Fibroblast of pulmonary artery (primary cell): ENCODE data around the gene NUSAP1.
A peak's percentile ranks its signal among the peaks of the same experiment; 100 is the strongest.
"Not testable (repeated sequence)": the region's sequence is repeated elsewhere in the genome, so short reads cannot be mapped to it uniquely, and the experiment has no call there.

Experiments used
- DNase-seq: peaks from one replicate; pipeline ENCODE4 v3.0.0-alpha.2; 2010; ENCODE audit warnings: low read depth
- H3K4me3 ChIP-seq: replicated peaks from 2 replicates; pipeline ENCODE4 v1.5.1; 2011; ENCODE audit warnings: low read depth, mild to moderate bottlenecking, control low read depth, low read length, moderate library complexity
- TF ChIP-seq, protein P1 (sequence below): IDR thresholded peaks from 2 replicates; pipeline ENCODE4 v1.5.1; 2011; ENCODE audit warnings: mild to moderate bottlenecking, control low read depth, low read length, inconsistent platforms; ENCODE audit errors: missing control alignments

NUSAP1 gene, protein sequence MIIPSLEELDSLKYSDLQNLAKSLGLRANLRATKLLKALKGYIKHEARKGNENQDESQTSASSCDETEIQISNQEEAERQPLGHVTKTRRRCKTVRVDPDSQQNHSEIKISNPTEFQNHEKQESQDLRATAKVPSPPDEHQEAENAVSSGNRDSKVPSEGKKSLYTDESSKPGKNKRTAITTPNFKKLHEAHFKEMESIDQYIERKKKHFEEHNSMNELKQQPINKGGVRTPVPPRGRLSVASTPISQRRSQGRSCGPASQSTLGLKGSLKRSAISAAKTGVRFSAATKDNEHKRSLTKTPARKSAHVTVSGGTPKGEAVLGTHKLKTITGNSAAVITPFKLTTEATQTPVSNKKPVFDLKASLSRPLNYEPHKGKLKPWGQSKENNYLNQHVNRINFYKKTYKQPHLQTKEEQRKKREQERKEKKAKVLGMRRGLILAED

GRCh38 chr15:41332194-41333025 is at the start of gene NUSAP1, which contains the start of gene OIP5:
NUSAP1 (plus strand) TSS chr15:41332881; CDS start chr15:41332958, 77 bp downstream.
OIP5 (minus strand) TSS chr15:41332591; CDS start chr15:41332561, 30 bp downstream.
- peak within 1 kb of the TSS; percentile 97 for H3K4me3 ChIP-seq
- DNase-seq: peak; percentile 100
- TF ChIP-seq, protein P1, sequence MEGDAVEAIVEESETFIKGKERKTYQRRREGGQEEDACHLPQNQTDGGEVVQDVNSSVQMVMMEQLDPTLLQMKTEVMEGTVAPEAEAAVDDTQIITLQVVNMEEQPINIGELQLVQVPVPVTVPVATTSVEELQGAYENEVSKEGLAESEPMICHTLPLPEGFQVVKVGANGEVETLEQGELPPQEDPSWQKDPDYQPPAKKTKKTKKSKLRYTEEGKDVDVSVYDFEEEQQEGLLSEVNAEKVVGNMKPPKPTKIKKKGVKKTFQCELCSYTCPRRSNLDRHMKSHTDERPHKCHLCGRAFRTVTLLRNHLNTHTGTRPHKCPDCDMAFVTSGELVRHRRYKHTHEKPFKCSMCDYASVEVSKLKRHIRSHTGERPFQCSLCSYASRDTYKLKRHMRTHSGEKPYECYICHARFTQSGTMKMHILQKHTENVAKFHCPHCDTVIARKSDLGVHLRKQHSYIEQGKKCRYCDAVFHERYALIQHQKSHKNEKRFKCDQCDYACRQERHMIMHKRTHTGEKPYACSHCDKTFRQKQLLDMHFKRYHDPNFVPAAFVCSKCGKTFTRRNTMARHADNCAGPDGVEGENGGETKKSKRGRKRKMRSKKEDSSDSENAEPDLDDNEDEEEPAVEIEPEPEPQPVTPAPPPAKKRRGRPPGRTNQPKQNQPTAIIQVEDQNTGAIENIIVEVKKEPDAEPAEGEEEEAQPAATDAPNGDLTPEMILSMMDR: no peak

- peak overlapping the region; percentile 97 for H3K4me3 ChIP-seq
- not testable (repeated sequence) for DNase-seq
These were observed 49.6 kb upstream of the NUSAP1 start for GRCh38 chr15:41282980-41283652.

DNA sequence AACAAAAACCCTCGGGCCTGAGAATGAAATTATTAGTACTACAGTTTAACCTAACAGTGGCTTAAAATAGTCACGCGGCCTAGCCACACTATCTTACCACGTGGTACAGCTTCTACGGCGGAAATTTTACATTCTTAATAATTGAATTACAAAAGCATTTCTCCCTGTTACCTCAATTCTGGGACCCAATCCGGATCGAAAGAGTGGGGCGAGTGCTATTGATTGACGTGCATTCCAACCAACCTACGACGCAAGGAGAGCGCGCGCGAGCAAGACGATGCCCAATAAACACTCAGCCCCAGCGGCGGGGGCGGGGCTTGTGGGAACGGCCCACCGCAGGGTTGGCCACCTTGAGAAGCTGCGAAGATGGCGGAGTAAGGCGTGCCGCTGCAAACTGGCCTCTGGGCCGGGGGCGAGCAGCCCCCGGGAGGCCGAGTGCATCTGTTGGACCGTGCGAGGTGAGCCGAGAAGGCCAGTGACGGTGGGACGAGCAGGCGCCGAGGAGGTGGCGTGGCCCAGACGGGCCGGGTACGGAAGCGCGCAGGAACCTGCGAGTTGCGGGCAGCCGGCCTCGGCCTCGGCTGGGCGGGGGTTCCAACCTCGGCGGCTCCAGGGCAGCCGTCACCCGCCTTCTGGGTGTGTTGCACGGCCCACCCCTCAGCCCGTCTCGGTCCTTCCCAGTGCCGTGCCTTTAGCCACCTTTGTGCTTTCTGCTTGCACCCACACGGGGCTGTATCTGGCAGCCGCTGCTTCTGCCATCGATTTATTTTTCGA is 48.8 kb upstream of the NUSAP1 start:
- TF ChIP-seq, protein P1: no peak
- H3K4me3 ChIP-seq: peak overlapping the region; percentile 97
- peak; percentile 100 for DNase-seq

DNA sequence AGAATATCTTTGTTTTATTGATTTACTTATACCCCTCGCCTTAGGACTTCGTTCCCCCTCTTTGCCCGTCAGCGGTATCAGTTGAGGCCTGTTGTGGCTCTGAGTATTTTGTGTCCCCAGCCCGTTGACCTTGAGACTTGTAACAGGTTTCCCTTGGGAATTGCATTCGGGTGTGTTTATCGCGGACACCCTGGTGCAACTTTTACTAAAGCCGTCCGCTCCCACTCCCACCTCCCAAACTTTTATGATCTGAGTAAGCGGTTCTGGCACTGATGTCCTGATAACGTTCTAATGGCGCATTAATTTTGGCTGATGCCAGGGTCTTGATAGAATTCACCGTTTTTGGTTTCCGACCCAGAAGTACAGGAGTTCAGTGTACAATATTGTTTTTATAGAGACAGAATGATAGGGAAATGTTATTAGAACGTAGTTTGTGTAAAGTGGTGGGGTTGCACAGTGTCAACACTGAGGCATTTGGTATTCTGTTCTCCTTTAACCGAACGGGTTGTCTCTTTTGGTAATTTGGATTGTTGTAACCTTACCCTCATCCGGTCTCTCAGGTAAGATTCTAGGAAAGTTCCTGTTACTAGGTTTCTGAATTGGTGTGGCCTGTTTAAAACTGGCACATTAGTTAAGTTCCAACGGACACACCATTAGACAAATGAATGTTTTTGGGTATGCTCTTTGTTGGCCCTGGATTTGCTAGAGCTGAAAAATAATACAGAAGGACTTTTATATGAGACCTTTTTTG is 48.1 kb upstream of the NUSAP1 start:
- DNase-seq: peak; percentile 25
- H3K4me3 ChIP-seq: peak overlapping the region; percentile 97
- TF ChIP-seq, protein P1: no peak

GRCh38 chr15:41285285-41285684 is 47.4 kb upstream of the NUSAP1 start:
- DNase-seq: no peak
- H3K4me3 ChIP-seq: peak overlapping the region; percentile 97
- TF ChIP-seq, protein P1: no peak

DNA sequence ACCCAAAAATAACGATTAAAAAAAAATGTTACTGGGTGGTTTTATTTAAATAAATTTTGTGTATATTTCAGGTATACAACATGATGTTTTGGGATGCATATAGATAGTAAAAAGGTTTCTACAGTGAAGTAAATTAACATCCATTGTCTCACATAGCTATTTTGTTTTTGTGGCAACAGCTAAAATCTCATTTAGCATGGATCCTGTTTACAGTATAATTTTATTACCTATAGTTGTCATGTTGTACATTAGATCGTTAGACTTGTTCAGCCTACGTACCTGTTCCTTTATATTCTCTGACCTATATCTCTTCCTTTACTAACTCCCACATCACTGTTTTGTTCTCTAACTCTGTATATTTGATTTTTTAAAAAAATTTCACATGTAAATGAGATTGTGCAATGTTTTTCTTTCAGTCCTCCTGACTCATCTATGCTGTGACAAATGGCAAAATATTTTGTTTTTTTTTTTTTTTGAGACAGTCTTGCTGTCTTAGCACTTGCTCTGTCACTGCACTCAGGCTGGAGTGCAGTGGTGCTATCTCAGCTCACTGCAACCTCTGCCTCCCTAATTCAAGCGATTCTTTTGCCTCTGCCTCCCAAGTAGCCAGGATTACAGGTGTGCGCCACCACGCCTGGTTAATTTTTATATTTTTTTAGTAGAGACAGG is 45.9 kb upstream of the NUSAP1 start:
- DNase-seq: peak; percentile 47
- H3K4me3 ChIP-seq: no peak overlapping the region
- TF ChIP-seq, protein P1: no peak
